Measurements from ENCODE around the gene OR10J4. TPM values are rescaled to one million over a fixed set of nuclear protein-coding genes. Genes with fewer than 3 reads are reported as not detected.

OR10J4 gene
- total RNA-seq, 1 experiment from 2014 or later: not detected

DNA sequence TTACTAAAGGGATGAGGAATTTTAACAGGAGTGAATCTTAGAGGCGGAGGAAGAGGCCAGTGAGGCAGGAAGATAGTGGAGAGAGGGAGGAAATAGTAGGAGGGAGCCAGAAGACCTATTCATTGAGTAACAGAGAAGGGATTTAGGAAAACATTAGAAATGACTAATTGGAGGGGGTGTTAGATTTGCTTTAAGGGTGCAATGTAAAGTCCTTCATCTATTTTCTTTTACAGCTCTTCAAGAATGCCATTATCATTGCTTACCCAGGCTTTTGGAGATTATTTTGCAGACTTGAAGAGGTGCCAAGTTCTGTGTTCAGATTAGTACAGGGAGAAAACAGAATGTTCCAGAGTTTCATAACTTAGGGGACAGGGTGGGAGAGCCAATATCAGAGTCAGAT is 41.3 kb downstream of the OR10J4 start:
- H3K4me1 ChIP-seq (ENCODE audit: insufficient read depth, low read length): no peaks in the 10 kb centered on the region
- DNase-seq: peak; percentile 27
- TF ChIP-seq EZH2phosphoT487 (IDR thresholded peaks at IDR 0.05; ENCODE audit: borderline replicate concordance, low read length): no peak
- no peak overlapping the region for H2AFZ ChIP-seq (ENCODE audit: low read length)
- no peaks in the 10 kb centered on the region for H3K9me3 ChIP-seq (ENCODE audit: low read length)
- no peak overlapping the region for H3K9ac ChIP-seq (ENCODE audit: low read length)
- ChIA-PET CTCF (no interaction called here), POLR2A (ENCODE audit: unreplicated experiment) (no interaction called here)
- H3K4me3 ChIP-seq (ENCODE audit: low read length): no peak overlapping the region
- no peaks in the 10 kb centered on the region for H4K20me1 ChIP-seq (ENCODE audit: low read length)
- intact Hi-C loops (cut with micrococcal nuclease): no loop called here
- H3K36me3 ChIP-seq (ENCODE audit: low read depth, low read length): no peaks in the 10 kb centered on the region
- H3F3A ChIP-seq (ENCODE audit: low read length, unreplicated experiment): no peaks in the 10 kb centered on the region
- no peak for ATAC-seq
- no peaks in the 10 kb centered on the region for H3K9me2 ChIP-seq (replicated peaks; ENCODE audit: low read length)
- peaks cover 35% of the 10 kb centered on the region for H3K27me3 ChIP-seq (ENCODE audit: low read length)
- no TSS peak for BruUV-seq (replicated peaks)
- no peak overlapping the region for H3K27ac ChIP-seq (ENCODE audit: low read length)
- no peaks in the 10 kb centered on the region for H3K79me2 ChIP-seq (ENCODE audit: low read length)
- H3K4me2 ChIP-seq (ENCODE audit: low read length): no peak overlapping the region

- POLR2A ChIA-PET (ENCODE audit: unreplicated experiment): no interaction called here
Measured at GRCh38 chr1:159474926-159475325, 42.9 kb downstream of the OR10J4 start.

More at GRCh38 chr1:159474926-159475325, 42.9 kb downstream of the OR10J4 start:
- DNase-seq: no peak
- Histone ChIP-seq H3K9me3 (ENCODE audit: low read length) (no peaks in the 10 kb centered on the region), H3K27me3 (ENCODE audit: low read length) (peaks cover 34% of the 10 kb centered on the region), H3K79me2 (ENCODE audit: low read length) (no peaks in the 10 kb centered on the region), H3K4me3 (ENCODE audit: low read length) (no peak overlapping the region), H3K36me3 (ENCODE audit: low read depth, low read length) (no peaks in the 10 kb centered on the region), H2AFZ (ENCODE audit: low read length) (no peak overlapping the region), H3K27ac (ENCODE audit: low read length) (no peak overlapping the region), H3K4me1 (ENCODE audit: insufficient read depth, low read length) (no peaks in the 10 kb centered on the region), H3F3A (ENCODE audit: low read length, unreplicated experiment) (no peaks in the 10 kb centered on the region), H3K9ac (ENCODE audit: low read length) (no peak overlapping the region), H3K4me2 (ENCODE audit: low read length) (no peak overlapping the region), H4K20me1 (ENCODE audit: low read length) (no peaks in the 10 kb centered on the region), H3K9me2 (replicated peaks; ENCODE audit: low read length) (no peaks in the 10 kb centered on the region)
- CTCF ChIA-PET: no interaction called here
- BruUV-seq (replicated peaks): no TSS peak
- no peak for ATAC-seq
- TF ChIP-seq CTCF (conservative IDR thresholded peaks at IDR 0.05; ENCODE audit: low read depth, low read length) (no peak), EZH2phosphoT487 (IDR thresholded peaks at IDR 0.05; ENCODE audit: borderline replicate concordance, low read length) (no peak)
- intact Hi-C loops (cut with micrococcal nuclease): no loop called here

Other genes starting within 250 kb of the OR10J4 start
- not detected in 2 replicates for gene ACKR1, start 227.3 kb upstream of the OR10J4 start, total RNA-seq (2014; rRNA removed)
- not detected in 2 replicates for gene FCER1A, start 129.9 kb upstream of the OR10J4 start, total RNA-seq (2014; rRNA removed)
- not detected in 2 replicates for gene OR10J1, start 7.5 kb downstream of the OR10J4 start, total RNA-seq (2014; rRNA removed)
- not detected in 2 replicates for gene OR10J5, start 103.8 kb downstream of the OR10J4 start, total RNA-seq (2014; rRNA removed)
- gene APCS, start 155.6 kb downstream of the OR10J4 start, total RNA-seq (2014; rRNA removed): not detected in 2 replicates

All from PC-3 (cell line).